Measurements from ENCODE around the gene HOXC13.

DNA sequence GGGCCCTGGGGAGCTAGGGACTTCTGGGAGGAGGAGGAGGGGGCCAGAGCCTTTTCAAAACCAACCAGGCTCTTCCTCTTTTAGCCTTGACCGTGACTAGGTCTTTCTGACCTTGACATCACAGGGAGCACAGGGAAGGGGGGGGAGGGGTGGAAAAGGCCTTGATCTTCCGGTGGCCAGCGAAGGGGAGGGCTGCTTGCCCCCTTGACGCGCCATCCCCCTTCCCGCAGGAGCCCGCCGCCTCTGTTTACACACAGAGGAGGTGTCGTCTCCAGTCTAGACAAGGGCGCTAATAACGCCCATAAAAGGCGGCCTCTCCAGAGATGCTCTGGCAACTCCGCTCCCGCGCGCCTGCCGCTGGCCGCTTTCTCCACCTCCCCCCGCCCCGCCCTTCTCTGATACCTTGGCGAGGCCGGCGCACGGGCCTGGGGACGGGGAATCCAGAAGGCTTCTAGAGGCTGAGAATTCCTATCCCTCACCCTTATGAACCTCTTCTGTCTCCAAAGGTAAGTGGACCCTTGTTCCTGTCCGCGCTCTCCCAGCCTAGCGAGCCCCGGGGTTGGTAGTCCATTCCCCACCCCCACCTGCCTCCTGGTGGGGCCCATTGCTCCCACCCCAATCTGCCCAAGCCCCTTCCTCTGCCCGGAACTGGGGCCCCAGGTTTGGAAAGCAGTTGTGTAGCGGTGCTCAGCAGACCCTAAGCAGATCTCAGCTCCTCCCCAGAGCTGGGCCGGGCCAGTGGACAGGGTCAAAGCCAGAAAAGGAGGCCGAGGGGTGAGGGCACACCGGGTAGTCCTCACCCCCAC is 11.2 kb downstream of the HOXC13 start:
- TF ChIP-seq, protein P1, sequence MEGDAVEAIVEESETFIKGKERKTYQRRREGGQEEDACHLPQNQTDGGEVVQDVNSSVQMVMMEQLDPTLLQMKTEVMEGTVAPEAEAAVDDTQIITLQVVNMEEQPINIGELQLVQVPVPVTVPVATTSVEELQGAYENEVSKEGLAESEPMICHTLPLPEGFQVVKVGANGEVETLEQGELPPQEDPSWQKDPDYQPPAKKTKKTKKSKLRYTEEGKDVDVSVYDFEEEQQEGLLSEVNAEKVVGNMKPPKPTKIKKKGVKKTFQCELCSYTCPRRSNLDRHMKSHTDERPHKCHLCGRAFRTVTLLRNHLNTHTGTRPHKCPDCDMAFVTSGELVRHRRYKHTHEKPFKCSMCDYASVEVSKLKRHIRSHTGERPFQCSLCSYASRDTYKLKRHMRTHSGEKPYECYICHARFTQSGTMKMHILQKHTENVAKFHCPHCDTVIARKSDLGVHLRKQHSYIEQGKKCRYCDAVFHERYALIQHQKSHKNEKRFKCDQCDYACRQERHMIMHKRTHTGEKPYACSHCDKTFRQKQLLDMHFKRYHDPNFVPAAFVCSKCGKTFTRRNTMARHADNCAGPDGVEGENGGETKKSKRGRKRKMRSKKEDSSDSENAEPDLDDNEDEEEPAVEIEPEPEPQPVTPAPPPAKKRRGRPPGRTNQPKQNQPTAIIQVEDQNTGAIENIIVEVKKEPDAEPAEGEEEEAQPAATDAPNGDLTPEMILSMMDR (IDR thresholded peaks at IDR 0.05) = no peak
- no peak for TF ChIP-seq POLR2A (IDR thresholded peaks at IDR 0.05)

Measured in testis (tissue), 2 donors.